Neutrophil (primary cell): ENCODE data around the gene SPATA16.

Experiments used
- H3K27ac ChIP-seq: fragments of 200-600 bp; sonication (generic); 2 replicates; pipeline ENCODE4 v1.5.1; 2016; ENCODE audit warnings: mild to moderate bottlenecking, moderate library complexity
- H3K27me3 ChIP-seq: fragments of 200-600 bp; sonication (generic); 2 replicates; pipeline ENCODE4 v1.6.0; 2016; ENCODE audit warnings: mild to moderate bottlenecking
- H3K36me3 ChIP-seq: fragments of 200-600 bp; sonication (generic); 2 replicates; pipeline ENCODE4 v1.5.1; 2017
- H3K4me1 ChIP-seq, 2 experiments: fragments of 200-600 bp in 1 of 2; sonication (generic) in 1 of 2; 1 replicate in 1 of 2; 2 replicates in 1 of 2; pipeline versions ENCODE4 v1.5.1 to v1.6.1; 2013 to 2016; ENCODE audit warnings: low read depth in 1 of 2, low read length in 1 of 2, mild to moderate bottlenecking in 1 of 2, moderate library complexity in 1 of 2; ENCODE audit not compliant: control insufficient read depth in 1 of 2, insufficient read depth in 1 of 2
- H3K4me3 ChIP-seq, 2 experiments: fragments of 200-600 bp in 1 of 2; sonication (generic) in 1 of 2; 1 replicate in 1 of 2; 2 replicates in 1 of 2; pipeline ENCODE4 v1.5.1; 2013 to 2016; ENCODE audit warnings: low read depth in 1 of 2, low read length in 1 of 2, mild to moderate bottlenecking in 1 of 2, moderate library complexity in 1 of 2
- H3K9me3 ChIP-seq: fragments of 200-600 bp; sonication (generic); 2 replicates; pipeline ENCODE4 v1.5.1; 2016
- CTCF ChIP-seq: fragments of 200-600 bp; sonication (generic); IDR thresholded peaks from 2 replicates; pipeline ENCODE4 v1.5.1; 2016; ENCODE audit warnings: antibody characterized with exemption

Gene SPATA16

GRCh38 chr3:173043757-173044156, 97.3 kb downstream of the SPATA16 start:
- Histone ChIP-seq H3K27me3 (no peaks in the 10 kb centered on the region), H3K9me3 (no peaks in the 10 kb centered on the region), H3K36me3 (no peaks in the 10 kb centered on the region), H3K27ac (no peak overlapping the region), H3K4me1 (no peaks in the 10 kb centered on the region), H3K4me3 (no peak overlapping the region)
- no peak for TF ChIP-seq CTCF

GRCh38 chr3:173038484-173038871, 102.6 kb downstream of the SPATA16 start:
- Histone ChIP-seq H3K4me1 (no peaks in the 10 kb centered on the region), H3K9me3 (no peaks in the 10 kb centered on the region), H3K4me3 (no peak overlapping the region), H3K27me3 (no peaks in the 10 kb centered on the region), H3K36me3 (no peaks in the 10 kb centered on the region), H3K27ac (no peak overlapping the region)
- TF ChIP-seq CTCF = no peak

- Histone ChIP-seq H3K4me1 (no peaks in the 10 kb centered on the region), H3K9me3 (no peaks in the 10 kb centered on the region), H3K36me3 (no peaks in the 10 kb centered on the region), H3K4me3 (no peak overlapping the region), H3K27ac (no peak overlapping the region), H3K27me3 (no peaks in the 10 kb centered on the region)
- no peak for TF ChIP-seq CTCF
Observed at GRCh38 chr3:173037840-173038483, 103.1 kb downstream of the SPATA16 start.

GRCh38 chr3:173030273-173030672, 110.8 kb downstream of the SPATA16 start:
- TF ChIP-seq CTCF = no peak
- no peaks in the 10 kb centered on the region for H3K36me3 ChIP-seq
- H3K4me3 ChIP-seq = no peak overlapping the region
- H3K27me3 ChIP-seq = no peaks in the 10 kb centered on the region
- no peaks in the 10 kb centered on the region for H3K4me1 ChIP-seq
- no peaks in the 10 kb centered on the region for H3K9me3 ChIP-seq
- no peak overlapping the region for H3K27ac ChIP-seq

- Histone ChIP-seq H3K4me3 (no peak overlapping the region), H3K4me1 (no peaks in the 10 kb centered on the region), H3K36me3 (no peaks in the 10 kb centered on the region)
Observed at GRCh38 chr3:173028351-173028750, 112.7 kb downstream of the SPATA16 start.

More at GRCh38 chr3:173028351-173028750, 112.7 kb downstream of the SPATA16 start:
- no peaks in the 10 kb centered on the region for H3K27me3 ChIP-seq
- H3K9me3 ChIP-seq = no peaks in the 10 kb centered on the region
- no peak overlapping the region for H3K27ac ChIP-seq
- no peak for TF ChIP-seq CTCF
